Caco-2 (cell line): ENCODE measurements around the gene CTDSP2. TPM values are rescaled to one million over a fixed set of nuclear protein-coding genes. Genes with fewer than 3 reads are reported as not detected.
"Not testable (repeated sequence)": the region's sequence is repeated elsewhere in the genome, so short reads cannot be mapped to it uniquely, and the experiment has no call there.

Source experiments
- BruUV-seq: library from RNA; stranded (reverse); fragments of 400-500 nt; replicated peaks from 2 replicates; lab custom pipeline; 2021; lab: Mats Ljungman, UMichigan
- CTCF ChIA-PET: fragments of 300-600 bp; sonication (Branson Sonifier 250); formaldehyde crosslinking; loops from one replicate; lab custom pipeline; 2022; ENCODE audit warnings: antibody characterized with exemption; lab: Charles Lee
- POLR2A ChIA-PET: fragments of 300-600 bp; sonication (Branson Sonifier 250); formaldehyde crosslinking; loops from one replicate; lab custom pipeline; 2022; ENCODE audit warnings: antibody characterized with exemption; lab: Charles Lee
- DNase-seq, 2 experiments: peaks; one replicate each; pipeline versions ENCODE4 v3.0.0 to v3.0.0-alpha.2; 2020 to 2022
- H3K27me3 ChIP-seq: replicated peaks from 2 replicates; pipeline ENCODE4 v1.6.0; 2011; ENCODE audit warnings: low read length; ENCODE audit not compliant: control insufficient read depth, insufficient read depth
- H3K36me3 ChIP-seq: 2 replicates; pipeline ENCODE4 v1.5.1; 2011; ENCODE audit warnings: low read length; ENCODE audit not compliant: control insufficient read depth, insufficient read depth
- H3K4me1 ChIP-seq: fragments of 250-450 bp; sonication (Bioruptor Pico); 2 replicates; pipeline ENCODE4 v1.5.1; 2020; ENCODE audit warnings: mild to moderate bottlenecking
- H3K4me3 ChIP-seq: 2 replicates; pipeline ENCODE4 v1.5.1; 2011; ENCODE audit warnings: low read depth, mild to moderate bottlenecking, control low read depth, low read length
- H3K9me3 ChIP-seq: fragments of 250-450 bp; sonication (Bioruptor Pico); 2 replicates; pipeline ENCODE4 v1.5.1; 2020; ENCODE audit warnings: mild to moderate bottlenecking, moderate library complexity
- H3K27ac Mint-ChIP-seq: one replicate; pipeline ENCODE4 v1.8.0; 2022; ENCODE audit warnings: mixed read lengths; ENCODE audit not compliant: unreplicated experiment
- H3K27me3 Mint-ChIP-seq: one replicate; pipeline ENCODE4 v1.8.0; 2022; ENCODE audit warnings: mixed read lengths; ENCODE audit not compliant: insufficient read depth, unreplicated experiment
- H3K36me3 Mint-ChIP-seq: one replicate; pipeline ENCODE4 v1.8.0; 2022; ENCODE audit warnings: mild to moderate bottlenecking, mixed read lengths; ENCODE audit not compliant: insufficient read depth, unreplicated experiment
- H3K4me1 Mint-ChIP-seq: one replicate; pipeline ENCODE4 v1.8.0; 2022; ENCODE audit warnings: low read depth, mixed read lengths; ENCODE audit not compliant: unreplicated experiment
- H3K4me3 Mint-ChIP-seq: one replicate; pipeline ENCODE4 v1.8.0; 2022; ENCODE audit warnings: mild to moderate bottlenecking, moderate library complexity, mixed read lengths; ENCODE audit not compliant: unreplicated experiment
- H3K9me3 Mint-ChIP-seq: one replicate; pipeline ENCODE4 v1.8.0; 2022; ENCODE audit warnings: mixed read lengths; ENCODE audit not compliant: unreplicated experiment
- CTCF ChIP-seq, 2 experiments: fragments of 200-600 bp in 1 of 2; IDR thresholded peaks; 1 replicate in 1 of 2; 2 replicates in 1 of 2; pipeline versions ENCODE4 v1.5.1 to v1.8.0; 2011 to 2022; ENCODE audit warnings: antibody characterized with exemption in 1 of 2, control low read depth in 1 of 2, inconsistent platforms in 1 of 2, low read depth in 1 of 2, low read length in 1 of 2, mild to moderate bottlenecking in 1 of 2, moderate library complexity in 1 of 2; ENCODE audit not compliant: insufficient read depth in 1 of 2, severe bottlenecking in 1 of 2, unreplicated experiment in 1 of 2
- intact Hi-C: fragments of 100-400 bp; cut with micrococcal nuclease; formaldehyde crosslinking; loops from one replicate; pipeline ENCODE4 v1.10.0; 2022; ENCODE audit not compliant: unreplicated experiment
- total RNA-seq: library from RNA; stranded (reverse); gene quantifications from 2 replicates; pipeline ENCODE4 v1.2.3, GENCODE V29; 2022

The CTDSP2 gene
- total RNA-seq, 1 experiment from 2014 or later, result 117 TPM

- Histone ChIP-seq H3K27me3 (no peaks in the 10 kb centered on the region), H3K4me3 (no peak overlapping the region), H3K4me1 (no peaks in the 10 kb centered on the region), H3K9me3 (0 out of 2 replicates have a peak, but pooled peaks cover 3% of the 10 kb centered on the region), H3K36me3 (no peaks in the 10 kb centered on the region)
- no TSS peak for BruUV-seq
- Mint-ChIP-seq H3K27me3 (no peaks in the 10 kb centered on the region), H3K36me3 (no peaks in the 10 kb centered on the region), H3K9me3 (no peaks in the 10 kb centered on the region), H3K27ac (no peak overlapping the region), H3K4me1 (no peaks in the 10 kb centered on the region), H3K4me3 (no peak overlapping the region)
- intact Hi-C loops, result no loop called here
- DNase-seq, result no peak
- no peak for TF ChIP-seq CTCF (IDR thresholded peaks at IDR 0.05; ENCODE audit: insufficient read depth in 1 of 2, low read depth in 1 of 2, low read length in 1 of 2, severe bottlenecking in 1 of 2, unreplicated experiment in 1 of 2)
- POLR2A ChIA-PET, result no interaction called here
- CTCF ChIA-PET, result interaction anchor here (0.6 to 1.2 kb wide), 3 partner anchors 11 to 21 kb away, joined by 3 to 8 read pairs (median 4); no protein-coding TSS in a partner anchor
These were observed 36.5 kb upstream of the CTDSP2 start for GRCh38 chr12:57883057-57883456.

GRCh38 chr12:57882575-57882974 lies 36.0 kb upstream of the CTDSP2 start:
- intact Hi-C loops, result no loop called here
- no peak overlapping the region for H3K4me3 ChIP-seq
- ChIA-PET POLR2A (no interaction called here), CTCF (interaction anchor here (0.6 to 1.2 kb wide), 3 partner anchors 11 to 21 kb away, joined by 3 to 8 read pairs (median 4); no protein-coding TSS in a partner anchor)
- Mint-ChIP-seq H3K4me1 (no peaks in the 10 kb centered on the region), H3K4me3 (no peak overlapping the region), H3K27ac (no peak overlapping the region), H3K9me3 (no peaks in the 10 kb centered on the region), H3K36me3 (no peaks in the 10 kb centered on the region), H3K27me3 (no peaks in the 10 kb centered on the region)
- no peak for DNase-seq
- no peak for TF ChIP-seq CTCF (IDR thresholded peaks at IDR 0.05; ENCODE audit: insufficient read depth in 1 of 2, low read depth in 1 of 2, low read length in 1 of 2, severe bottlenecking in 1 of 2, unreplicated experiment in 1 of 2)
- no TSS peak for BruUV-seq
- 0 out of 2 replicates have a peak, but pooled peaks cover 3% of the 10 kb centered on the region for H3K9me3 ChIP-seq
- no peaks in the 10 kb centered on the region for H3K4me1 ChIP-seq
- no peaks in the 10 kb centered on the region for H3K36me3 ChIP-seq
- H3K27me3 ChIP-seq, result no peaks in the 10 kb centered on the region

GRCh38 chr12:57881475-57881874 lies 34.9 kb upstream of the CTDSP2 start:
- Histone ChIP-seq H3K36me3 (no peaks in the 10 kb centered on the region), H3K27me3 (no peaks in the 10 kb centered on the region), H3K4me3 (no peak overlapping the region), H3K4me1 (no peaks in the 10 kb centered on the region), H3K9me3 (0 out of 2 replicates have a peak, but pooled peaks cover 3% of the 10 kb centered on the region)
- intact Hi-C loops, result no loop called here
- TF ChIP-seq CTCF (IDR thresholded peaks at IDR 0.05; ENCODE audit: insufficient read depth in 1 of 2, low read depth in 1 of 2, low read length in 1 of 2, severe bottlenecking in 1 of 2, unreplicated experiment in 1 of 2), result no peak
- CTCF ChIA-PET, result no interaction called here
- BruUV-seq, result no TSS peak
- H3K36me3 Mint-ChIP-seq, result no peaks in the 10 kb centered on the region
- H3K9me3 Mint-ChIP-seq, result no peaks in the 10 kb centered on the region
- H3K4me1 Mint-ChIP-seq, result no peaks in the 10 kb centered on the region
- H3K27ac Mint-ChIP-seq, result no peak overlapping the region
- DNase-seq, result no peak
- H3K4me3 Mint-ChIP-seq, result no peak overlapping the region
- POLR2A ChIA-PET, result no interaction called here
- H3K27me3 Mint-ChIP-seq, result no peaks in the 10 kb centered on the region

GRCh38 chr12:57881035-57881434 lies 34.5 kb upstream of the CTDSP2 start:
- H3K36me3 ChIP-seq, H3K27me3 Mint-ChIP-seq, POLR2A ChIA-PET, DNase-seq, H3K27ac Mint-ChIP-seq, H3K36me3 Mint-ChIP-seq, H3K27me3 ChIP-seq, CTCF ChIA-PET, H3K4me3 Mint-ChIP-seq, intact Hi-C loops, H3K9me3 ChIP-seq, BruUV-seq, H3K4me1 Mint-ChIP-seq, H3K9me3 Mint-ChIP-seq, H3K4me3 ChIP-seq, H3K4me1 ChIP-seq: not testable (repeated sequence)
